K562 (cell line): ENCODE results near the gene SATB1. TPM values are rescaled to one million over a fixed set of nuclear protein-coding genes. Genes with fewer than 3 reads are reported as not detected.
A peak's percentile ranks its signal among the peaks of the same experiment; 100 is the strongest.

Experiments
- GTF2E2 ChIP-seq: fragments of 200-800 bp; sonication (Bioruptor generic); IDR thresholded peaks from 2 replicates; pipeline ENCODE4 v1.6.1; 2016; ENCODE audit warnings: missing genetic modification characterization, missing compliant biosample characterization
- KAT8 ChIP-seq: fragments of 450-650 bp; IDR thresholded peaks from 2 replicates; pipeline ENCODE4 v1.6.1; 2016; ENCODE audit warnings: low read depth, mild to moderate bottlenecking
- KLF10 ChIP-seq: fragments of 250-450 bp; sonication (Bioruptor Pico); IDR thresholded peaks from 2 replicates; pipeline ENCODE4 v1.6.1; 2021; ENCODE audit warnings: matching md5 sums
- NR2C2 ChIP-seq, 2 experiments: fragments of 200-800 bp in 1 of 2; sonication (Bioruptor generic) in 1 of 2; sonication (generic) in 1 of 2; formaldehyde crosslinking in 1 of 2; IDR thresholded peaks; 2 replicates each; pipeline versions ENCODE4 v1.6.1 to v1.8.0; 2016 to 2022; ENCODE audit warnings: mild to moderate bottlenecking in 1 of 2, missing compliant biosample characterization in 1 of 2, missing genetic modification characterization in 1 of 2, missing genetic modification reagents in 1 of 2
- RBM15 ChIP-seq: fragments of 200-400 bp; formaldehyde crosslinking; IDR thresholded peaks from 2 replicates; pipeline ENCODE4 v1.6.1; 2018; ENCODE audit warnings: mild to moderate bottlenecking, low read length, moderate library complexity; ENCODE audit not compliant: insufficient read depth
- YY1 ChIP-seq, 3 experiments: IDR thresholded peaks; 2 replicates each; pipeline ENCODE4 v1.6.1; 2011; ENCODE audit warnings: low read length in 2 of 3, mild to moderate bottlenecking in 2 of 3, moderate library complexity in 2 of 3, borderline replicate concordance in 1 of 3, control low read depth in 1 of 3, low read depth in 1 of 3; ENCODE audit not compliant: insufficient read depth in 3 of 3, insufficient replicate concordance in 2 of 3, control insufficient read depth in 1 of 3, insufficient read length in 1 of 3; ENCODE audit errors: extremely low read depth in 1 of 3
- polyA plus RNA-seq, 8 experiments: library from polyadenylated mRNA; depleted of rRNA in 4 of 8; stranded (reverse) in 5 of 8; unstranded in 3 of 8; fragments of >200 nt; fragmentation: Nextera tagmentation in 2 of 8; fragmentation: Illumina TruSeq in 1 of 8; extraction: Ambion mirVana in 2 of 8; extraction: Trizol in 1 of 8; gene quantifications; 2 replicates each; pipeline versions ENCODE4 v1.2.1 to v1.2.3, GENCODE V29; 2011 to 2014; ENCODE audit warnings: inconsistent platforms in 1 of 8, missing spikeins in 1 of 8
- total RNA-seq, 7 experiments: library from RNA; depleted of rRNA in 6 of 7; stranded (reverse); fragments of >200 nt in 6 of 7; fragmentation: Illumina TruSeq in 2 of 7; extraction: Trizol in 2 of 7; gene quantifications; 2 replicates each; pipeline versions ENCODE4 v1.2.1 to v1.2.3, GENCODE V29; 2011 to 2021; ENCODE audit warnings: low replicate concordance in 1 of 7
- TF ChIP-seq, protein P1 (sequence below), 2 experiments: IDR thresholded peaks; 2 replicates each; pipeline ENCODE4 v1.6.1; 2011; ENCODE audit warnings: borderline replicate concordance in 1 of 2, control low read depth in 1 of 2, low read depth in 1 of 2, low read length in 1 of 2, mild to moderate bottlenecking in 1 of 2, mixed read lengths in 1 of 2, moderate library complexity in 1 of 2; ENCODE audit not compliant: insufficient read depth in 1 of 2, insufficient read length in 1 of 2, poor library complexity in 1 of 2, severe bottlenecking in 1 of 2; ENCODE audit errors: extremely low read depth in 1 of 2

SATB1 gene
- total and polyA plus RNA-seq, 9 of the 15 experiments (the other 6 are each of a cell fraction or from before 2014, with no cell fraction given), result 0.03 to 2.5 (median 0.15) TPM; not detected in 1

DNA sequence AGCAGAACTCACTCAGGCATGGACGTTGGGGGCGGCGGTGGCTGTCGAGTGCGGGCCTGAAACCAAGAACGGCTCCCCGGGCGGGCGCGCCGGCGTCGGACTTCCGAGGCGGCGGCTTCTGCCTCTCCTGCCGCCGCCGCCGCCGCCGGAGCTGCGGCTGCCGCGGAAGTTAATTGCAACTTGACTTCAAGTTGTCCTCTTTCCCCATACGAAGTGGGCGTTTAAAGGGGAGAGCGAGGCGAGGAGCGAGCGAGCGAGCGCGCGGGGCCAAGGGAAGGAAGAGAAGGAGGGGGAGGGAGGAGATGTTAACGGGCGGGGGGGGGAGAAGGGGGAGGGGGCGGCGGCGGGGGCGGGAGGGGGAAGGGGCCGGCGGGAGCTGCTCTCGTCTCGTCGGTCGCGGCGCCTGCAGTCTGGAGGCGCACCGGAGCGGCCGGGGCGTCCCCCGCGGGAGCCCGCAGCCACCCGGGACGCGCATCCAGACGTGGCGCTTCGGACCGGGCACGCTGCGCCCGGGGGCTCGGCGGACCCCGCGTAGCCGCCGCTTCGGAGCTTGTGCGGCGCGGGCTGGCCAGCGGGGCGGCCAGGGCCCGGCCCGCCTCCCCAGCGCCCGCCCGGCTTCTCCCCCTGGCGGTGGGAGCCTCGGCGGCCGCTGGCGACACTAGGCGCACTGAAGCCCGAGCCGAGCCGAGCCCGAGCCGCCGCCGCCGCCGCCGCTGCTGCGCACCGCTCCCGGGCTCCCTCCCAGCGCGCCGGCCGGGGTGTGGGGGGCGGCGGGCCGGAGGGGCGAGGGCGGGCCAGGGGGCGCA is 19.7 kb upstream of the SATB1 start (continued):
- TF ChIP-seq KLF10 (no peak), RBM15 (no peak), YY1 (IDR thresholded peaks at IDR 0.05; ENCODE audit: borderline replicate concordance in 1 of 3, control insufficient read depth in 1 of 3, extremely low read depth in 1 of 3, insufficient read depth in 3 of 3, insufficient read length in 1 of 3, insufficient replicate concordance in 2 of 3, low read depth in 1 of 3, low read length in 2 of 3) (no peak), KAT8 (no peak), NR2C2 (CRISPR knock-in tag; IDR thresholded peaks at IDR 0.05) (no peak), NR2C2 (tag; IDR thresholded peaks at IDR 0.05) (no peak), GTF2E2 (tag) (no peak)
- TF ChIP-seq, protein P1, sequence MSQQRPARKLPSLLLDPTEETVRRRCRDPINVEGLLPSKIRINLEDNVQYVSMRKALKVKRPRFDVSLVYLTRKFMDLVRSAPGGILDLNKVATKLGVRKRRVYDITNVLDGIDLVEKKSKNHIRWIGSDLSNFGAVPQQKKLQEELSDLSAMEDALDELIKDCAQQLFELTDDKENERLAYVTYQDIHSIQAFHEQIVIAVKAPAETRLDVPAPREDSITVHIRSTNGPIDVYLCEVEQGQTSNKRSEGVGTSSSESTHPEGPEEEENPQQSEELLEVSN (IDR thresholded peaks at IDR 0.05; ENCODE audit: borderline replicate concordance in 1 of 2, extremely low read depth in 1 of 2, insufficient read depth in 1 of 2, insufficient read length in 1 of 2, low read depth in 1 of 2, low read length in 1 of 2, poor library complexity in 1 of 2, severe bottlenecking in 1 of 2), result peak in 1 of 2 experiments; percentile 21
